Central memory CD4-positive, alpha-beta T cell (primary cell): ENCODE results near the gene ZNF521.

Experiments used
- DNase-seq: peaks from one replicate; pipeline ENCODE4 v3.0.0; 2022

ZNF521 gene

GRCh38 chr18:25335062-25335461 is 16.9 kb downstream of the ZNF521 start:
- DNase-seq: no peak

DNA sequence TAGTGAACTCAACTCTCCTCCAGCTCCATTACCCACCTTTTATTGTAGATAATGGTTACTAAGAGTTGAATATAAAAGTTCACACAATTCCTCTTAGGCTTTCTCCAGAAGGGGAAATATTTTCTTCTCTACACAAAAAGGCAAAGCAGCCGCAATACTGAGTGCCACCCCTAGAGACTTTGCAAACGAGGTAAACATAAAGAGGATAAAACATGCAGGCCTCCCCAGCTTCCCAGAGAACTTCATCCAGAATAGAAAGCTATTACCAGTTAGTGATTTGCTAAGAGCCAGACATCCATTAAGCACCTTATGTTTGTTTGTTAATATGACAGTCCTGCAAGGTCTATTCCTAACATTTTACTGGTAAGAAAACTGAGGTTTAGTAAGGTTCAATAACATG is 17.4 kb downstream of the ZNF521 start:
- no peak for DNase-seq

DNA sequence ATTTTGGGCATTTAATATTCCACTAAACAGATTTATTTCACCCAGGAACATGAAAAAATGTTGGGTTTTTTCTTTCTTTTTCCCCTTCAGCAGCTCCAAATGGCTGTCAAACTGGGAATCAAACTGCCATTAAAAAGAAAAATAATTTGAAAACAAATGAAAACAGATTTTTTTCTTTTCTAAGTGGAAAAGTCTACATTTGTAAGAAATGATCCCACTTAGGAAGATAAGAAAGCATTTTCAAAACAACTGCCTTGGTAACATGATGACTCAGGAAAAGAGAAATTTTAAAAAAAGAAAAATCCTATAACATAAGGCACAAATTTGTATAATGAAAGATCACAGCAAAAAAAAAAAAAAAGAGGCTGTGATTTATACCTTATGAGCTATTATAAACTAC is 20.0 kb downstream of the ZNF521 start:
- DNase-seq: no peak

GRCh38 chr18:25329783-25330182 is 22.2 kb downstream of the ZNF521 start:
- no peak for DNase-seq

- DNase-seq: no peak
Observed at GRCh38 chr18:25327584-25327983, 24.4 kb downstream of the ZNF521 start.

GRCh38 chr18:25326361-25326952 is 25.5 kb downstream of the ZNF521 start:
- DNase-seq: no peak

- no peak for DNase-seq
Observed at GRCh38 chr18:25322806-25323205, 29.2 kb downstream of the ZNF521 start.

DNA sequence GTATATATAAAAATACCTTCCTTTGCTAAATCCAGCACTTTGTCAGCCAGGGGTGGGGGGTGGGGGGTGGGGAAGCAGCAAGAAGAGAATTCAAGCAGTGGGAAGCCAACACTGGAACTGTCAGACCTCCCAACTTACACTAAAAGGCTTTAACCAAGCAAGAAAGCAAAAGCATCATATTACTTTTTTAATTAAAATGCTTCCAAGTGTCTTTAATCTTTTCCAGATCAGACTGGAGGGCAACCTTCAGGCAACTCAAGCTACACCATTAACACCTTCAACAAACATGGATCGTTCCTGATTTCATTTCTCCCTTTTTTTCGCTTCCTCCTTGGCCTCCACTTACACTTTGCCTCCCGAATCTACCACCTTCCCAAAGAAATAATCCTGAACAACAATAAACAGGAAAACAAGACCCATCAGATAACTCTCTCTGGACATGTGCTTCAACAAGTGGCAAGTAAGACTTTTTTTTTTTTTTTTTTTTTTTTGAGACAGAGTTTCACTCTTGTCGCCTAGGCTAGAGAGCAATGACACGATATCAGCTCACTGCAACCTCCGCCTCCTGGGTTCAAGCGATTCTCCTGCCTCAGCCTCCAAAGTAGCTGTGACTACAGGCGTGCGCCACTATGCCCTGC is 35.5 kb downstream of the ZNF521 start:
- DNase-seq: no peak

DNA sequence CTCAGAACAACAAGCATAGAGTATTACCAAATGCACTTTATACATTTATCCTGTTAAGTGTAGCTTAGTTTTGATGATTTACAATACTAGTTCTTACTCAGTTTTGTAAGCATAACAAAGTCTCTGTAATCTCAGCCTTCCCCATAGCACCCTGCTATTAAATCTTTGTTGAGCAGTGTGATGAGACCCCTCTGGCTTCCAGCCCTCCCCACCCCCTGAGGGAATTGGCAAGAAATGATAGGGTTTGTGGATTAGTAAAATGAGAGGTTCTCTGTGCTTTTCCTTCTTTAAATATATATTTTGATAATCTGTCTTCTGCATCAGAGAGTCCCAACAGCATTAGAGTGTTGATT is 37.2 kb downstream of the ZNF521 start:
- DNase-seq: no peak

GRCh38 chr18:25314151-25314837 is 37.7 kb downstream of the ZNF521 start:
- DNase-seq: no peak

DNA sequence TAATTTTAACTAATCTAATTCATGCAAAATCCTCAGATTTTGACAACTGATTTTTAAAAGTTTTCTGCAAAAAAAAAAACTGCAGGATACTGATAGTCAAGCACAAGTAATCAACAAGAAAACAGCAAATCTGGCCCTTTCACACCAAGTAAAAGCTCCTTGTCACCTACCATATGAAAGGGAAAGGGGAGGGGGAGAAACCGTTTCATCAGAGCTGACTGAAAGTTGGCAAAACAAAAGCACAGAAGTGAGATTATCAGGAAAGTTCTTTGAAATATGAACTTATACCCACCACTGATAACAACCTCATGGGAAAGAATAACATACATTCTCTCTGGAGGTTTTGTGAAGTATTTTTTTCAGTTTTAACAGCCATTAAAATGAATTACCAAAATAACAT is 38.7 kb downstream of the ZNF521 start:
- DNase-seq: no peak

DNA sequence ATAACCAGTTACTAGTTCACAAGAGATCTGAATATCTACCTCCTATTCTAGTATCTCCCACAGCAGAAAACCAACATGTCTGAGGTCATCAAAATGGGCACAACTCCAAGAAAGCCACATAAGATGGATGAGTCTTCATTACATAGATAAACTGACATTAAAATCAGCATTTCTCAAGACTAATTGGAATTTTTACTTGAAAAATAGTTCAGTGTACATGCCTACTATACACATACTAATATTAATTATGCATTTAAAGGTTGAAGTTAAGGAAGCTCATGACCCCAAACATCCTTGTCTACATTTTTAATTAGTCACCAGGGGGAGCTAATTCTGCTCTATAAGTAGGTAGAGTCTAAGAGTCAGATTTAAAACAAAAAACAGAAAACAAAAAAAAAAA is 41.9 kb downstream of the ZNF521 start:
- DNase-seq: no peak

DNA sequence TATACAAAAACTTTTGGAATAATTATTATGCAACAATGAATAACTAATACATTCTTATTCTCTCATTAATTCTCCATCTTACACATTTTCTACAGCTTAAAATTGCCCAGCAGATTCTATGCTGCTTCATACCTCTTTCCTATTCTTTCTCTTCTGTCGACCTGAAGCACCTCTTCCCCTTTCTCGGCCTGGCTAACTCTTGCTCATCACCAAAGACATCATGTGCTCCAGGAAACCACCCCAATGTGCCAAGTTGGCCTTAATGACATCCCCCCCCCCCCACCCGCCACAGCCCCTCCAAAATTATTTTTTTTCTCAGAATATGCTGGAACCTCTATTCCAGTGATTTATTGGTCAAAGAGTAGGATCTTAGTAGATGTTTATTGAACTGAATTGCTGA is 43.6 kb downstream of the ZNF521 start:
- no peak for DNase-seq

- no peak for DNase-seq
Observed at GRCh38 chr18:25307192-25307591, 44.8 kb downstream of the ZNF521 start.

DNA sequence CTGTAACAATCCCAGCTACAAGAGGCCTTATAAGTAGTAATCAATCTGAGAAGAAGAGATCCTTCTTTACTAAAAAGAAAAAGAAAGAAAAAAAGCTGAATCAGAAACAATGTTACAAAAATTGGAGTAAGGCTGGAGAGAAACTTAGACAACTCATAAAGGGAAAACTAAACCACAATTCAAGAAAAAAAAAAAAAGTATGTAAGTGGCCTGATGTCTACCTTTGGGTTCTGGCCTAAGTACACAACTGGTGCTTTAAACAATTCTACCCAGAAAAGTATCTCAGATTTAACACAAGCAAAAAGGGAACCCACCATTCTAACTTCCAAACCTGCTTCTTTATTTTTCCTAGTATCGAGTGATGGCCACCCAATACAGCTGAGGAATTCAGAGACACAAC is 45.3 kb downstream of the ZNF521 start:
- no peak for DNase-seq

DNA sequence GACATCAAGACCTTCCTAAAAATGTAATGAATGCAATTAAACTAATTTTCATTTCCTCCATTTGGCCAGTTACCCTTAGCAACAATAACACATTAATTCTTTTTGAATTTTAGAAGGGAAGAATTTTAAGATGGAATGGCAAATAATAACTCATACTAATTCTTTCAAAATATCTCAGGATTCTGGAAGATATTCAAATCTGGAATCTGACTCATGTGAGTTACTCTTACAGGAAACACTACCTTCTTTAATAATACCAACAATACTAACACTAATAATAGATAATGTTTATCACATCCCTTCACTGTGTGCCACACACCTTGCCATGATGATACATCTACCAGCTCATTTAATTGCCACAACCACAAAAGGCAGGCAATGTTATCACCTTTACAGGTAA is 46.4 kb downstream of the ZNF521 start:
- DNase-seq: no peak

DNA sequence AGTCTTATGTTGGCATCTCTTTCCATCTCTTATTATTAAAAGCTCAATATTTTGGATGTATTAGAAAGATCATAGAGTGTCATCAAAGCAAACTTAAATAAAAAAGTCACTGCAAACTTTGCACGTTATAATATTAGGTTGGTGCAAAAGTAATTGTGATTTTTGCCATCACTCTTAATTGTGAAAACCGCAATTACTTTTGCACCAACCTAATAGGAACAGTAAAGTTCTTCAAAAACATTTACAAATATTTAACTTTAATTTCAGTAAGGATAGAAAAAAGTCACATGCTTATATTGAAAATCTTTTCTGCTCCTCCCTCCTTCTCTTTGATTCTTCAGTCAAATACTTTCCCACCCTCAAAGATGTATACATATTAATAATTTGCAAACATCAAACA is 51.5 kb downstream of the ZNF521 start:
- no peak for DNase-seq

GRCh38 chr18:25299426-25300300 is 52.3 kb downstream of the ZNF521 start:
- no peak for DNase-seq

DNA sequence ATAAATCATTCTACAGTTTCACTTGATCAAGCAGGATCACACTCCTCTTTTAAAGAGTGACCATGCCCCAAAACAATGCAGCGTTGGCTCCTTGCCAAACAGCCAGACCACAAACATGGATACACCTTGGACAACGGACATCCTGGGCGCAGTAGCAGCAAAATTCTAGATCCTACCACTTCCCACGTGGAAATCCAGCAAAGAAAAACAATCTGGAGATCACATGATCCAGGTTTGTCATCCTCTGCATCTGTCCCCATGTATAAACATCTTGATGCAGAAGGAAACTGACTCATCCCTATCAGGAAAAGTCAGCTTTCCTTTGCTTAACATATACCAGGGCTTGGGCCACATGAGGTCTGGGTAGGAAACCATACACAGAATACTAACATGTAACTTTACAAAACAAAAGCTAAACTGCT is 53.1 kb downstream of the ZNF521 start:
- no peak for DNase-seq

DNA sequence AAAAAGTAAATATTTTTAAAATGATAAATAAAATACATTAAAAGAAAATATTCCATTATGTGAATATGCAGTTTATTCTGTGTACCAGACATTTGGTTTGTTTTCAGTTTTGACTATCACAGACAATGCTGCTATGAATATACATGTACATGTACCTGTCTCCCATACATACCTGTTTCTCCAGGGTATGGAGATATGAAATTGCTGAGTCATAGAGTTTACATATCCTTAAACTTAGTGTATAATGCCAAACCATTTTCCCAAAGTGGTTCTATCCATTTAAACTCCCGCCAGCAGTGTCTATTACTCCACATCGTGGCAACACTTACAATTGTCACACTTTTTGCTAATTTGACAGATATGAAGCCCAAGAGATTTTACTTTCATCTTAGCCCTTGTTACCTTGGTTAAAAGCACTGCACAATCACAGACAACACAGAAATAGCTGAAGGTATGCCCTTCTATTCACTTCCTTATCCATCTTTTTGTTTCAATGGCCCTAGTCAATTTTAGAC is 56.3 kb downstream of the ZNF521 start:
- no peak for DNase-seq

DNA sequence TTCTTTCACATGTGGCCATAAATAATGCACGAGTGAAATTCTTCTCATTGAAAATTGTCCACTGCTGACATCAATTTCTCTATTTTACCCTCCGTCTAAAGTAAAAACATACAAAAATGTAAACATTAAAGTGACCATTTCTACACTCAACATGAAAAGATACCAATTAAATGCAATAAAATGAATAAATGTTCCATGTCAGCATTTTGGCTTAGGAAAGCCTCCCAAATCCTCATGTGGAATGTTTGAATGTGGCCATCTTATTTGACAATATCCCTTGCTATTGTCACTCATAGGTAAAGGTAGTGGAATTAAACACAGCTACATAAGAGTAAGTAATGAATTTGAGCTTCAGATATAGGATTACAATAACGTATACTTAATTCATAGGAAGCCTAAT is 60.8 kb downstream of the ZNF521 start:
- DNase-seq: no peak

DNA sequence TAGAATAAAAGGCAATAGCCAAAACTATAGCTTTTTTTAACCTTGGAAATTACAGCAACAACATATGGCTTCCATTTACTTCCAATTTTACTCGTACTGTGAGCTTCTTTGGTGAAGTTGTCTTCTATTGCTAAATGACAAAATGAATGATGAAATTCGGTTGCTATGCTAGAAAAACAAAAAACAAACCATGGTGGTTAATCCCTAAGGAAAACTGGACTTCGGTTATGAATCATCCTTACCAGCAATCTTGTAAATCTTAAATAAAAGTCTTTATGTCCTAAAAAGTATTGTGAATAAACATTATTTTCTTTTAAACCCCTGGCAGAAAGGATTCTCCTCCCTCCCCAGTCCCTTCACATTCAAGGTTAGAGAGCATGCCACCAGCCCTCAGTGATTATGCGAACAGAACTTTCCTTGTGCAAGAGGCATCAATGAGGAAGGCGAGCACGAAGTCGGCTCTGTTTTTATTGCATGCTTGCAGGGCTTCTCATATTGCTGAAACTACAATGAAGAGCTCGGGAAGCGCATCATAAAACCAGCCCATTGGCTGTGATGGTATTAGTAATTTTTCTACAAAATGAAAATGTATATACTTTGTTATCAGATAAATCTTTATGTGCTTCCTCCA is 62.9 kb downstream of the ZNF521 start:
- no peak for DNase-seq
